Measurements from ENCODE around the gene ZNF106.

GRCh38 chr15:42402455-42403205 lies 88.3 kb downstream of the ZNF106 start:
- TF ChIP-seq POLR2A (IDR thresholded peaks at IDR 0.05; ENCODE audit: low read depth, low read length): no peak
- no peak for TF ChIP-seq CTCF (conservative IDR thresholded peaks at IDR 0.05; ENCODE audit: low read depth, low read length)
- no peak for TF ChIP-seq RAD21 (IDR thresholded peaks at IDR 0.05; ENCODE audit: low read length)
- no peak for TF ChIP-seq MAZ (IDR thresholded peaks at IDR 0.05; ENCODE audit: borderline replicate concordance, low read depth, low read length)
- TF ChIP-seq SMC3 (IDR thresholded peaks at IDR 0.05; ENCODE audit: low read depth, low read length): no peak
- no peak for TF ChIP-seq CEBPB (IDR thresholded peaks at IDR 0.05; ENCODE audit: low read depth, low read length)
- TF ChIP-seq CHD1 (IDR thresholded peaks at IDR 0.05; ENCODE audit: low read depth, low read length): no peak
